ENCODE results near the gene BIK. TPM values are rescaled to one million over a fixed set of nuclear protein-coding genes. Genes with fewer than 3 reads are reported as not detected.
A peak's percentile ranks its signal among the peaks of the same experiment; 100 is the strongest.

BIK gene
- total and polyA plus RNA-seq, 10 donors, result 1.1 to 14.2 (median 2.3) TPM

DNA sequence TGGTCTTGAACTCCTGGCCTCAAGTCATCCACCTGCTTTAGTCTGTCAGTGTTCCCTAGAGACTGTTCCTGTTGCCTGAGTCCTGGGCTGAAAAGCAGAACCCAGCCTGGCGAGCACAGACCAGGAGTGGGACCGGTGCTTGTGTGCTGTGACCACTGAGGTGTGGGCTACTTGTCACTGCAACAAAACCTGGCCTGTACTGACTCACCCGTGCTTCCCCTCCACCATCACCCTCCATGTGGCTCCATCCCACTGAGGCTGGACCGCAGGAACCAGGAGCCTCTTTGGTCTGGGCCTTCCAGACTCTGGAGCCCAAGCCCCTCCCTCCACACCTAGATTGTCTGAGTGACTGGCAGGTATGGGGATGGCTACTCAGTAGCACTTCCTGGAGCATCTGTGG is 24.0 kb downstream of the BIK start:
- Histone ChIP-seq H3K36me3 (peaks cover 0 to 89% (median 55%) of the 10 kb centered on the region in 6 donors), H3K27me3 (replicated peaks in 1 of 7) (no peaks in the 10 kb centered on the region), H3K4me3 (no peak overlapping the region), H3K9me3 (no peaks in the 10 kb centered on the region), H3K4me1 (peaks cover 0 to 34% (median 12%) of the 10 kb centered on the region in 6 donors), H3K27ac (no peak overlapping the region)
- WGBS, 5 donors, result 92 to 100% (median 95%) methylated on average over 4 of the region's 4 CpGs
- TF ChIP-seq, protein P1, sequence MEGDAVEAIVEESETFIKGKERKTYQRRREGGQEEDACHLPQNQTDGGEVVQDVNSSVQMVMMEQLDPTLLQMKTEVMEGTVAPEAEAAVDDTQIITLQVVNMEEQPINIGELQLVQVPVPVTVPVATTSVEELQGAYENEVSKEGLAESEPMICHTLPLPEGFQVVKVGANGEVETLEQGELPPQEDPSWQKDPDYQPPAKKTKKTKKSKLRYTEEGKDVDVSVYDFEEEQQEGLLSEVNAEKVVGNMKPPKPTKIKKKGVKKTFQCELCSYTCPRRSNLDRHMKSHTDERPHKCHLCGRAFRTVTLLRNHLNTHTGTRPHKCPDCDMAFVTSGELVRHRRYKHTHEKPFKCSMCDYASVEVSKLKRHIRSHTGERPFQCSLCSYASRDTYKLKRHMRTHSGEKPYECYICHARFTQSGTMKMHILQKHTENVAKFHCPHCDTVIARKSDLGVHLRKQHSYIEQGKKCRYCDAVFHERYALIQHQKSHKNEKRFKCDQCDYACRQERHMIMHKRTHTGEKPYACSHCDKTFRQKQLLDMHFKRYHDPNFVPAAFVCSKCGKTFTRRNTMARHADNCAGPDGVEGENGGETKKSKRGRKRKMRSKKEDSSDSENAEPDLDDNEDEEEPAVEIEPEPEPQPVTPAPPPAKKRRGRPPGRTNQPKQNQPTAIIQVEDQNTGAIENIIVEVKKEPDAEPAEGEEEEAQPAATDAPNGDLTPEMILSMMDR (IDR thresholded peaks at IDR 0.05 in 8 of 11, conservative IDR thresholded peaks at IDR 0.05 in 3 of 11), result no peak
- TF ChIP-seq POLR2A (IDR thresholded peaks at IDR 0.05) (no peak), POLR2AphosphoS5 (IDR thresholded peaks at IDR 0.05) (no peak)
- intact Hi-C loops (cut with DNase I; ENCODE audit: low total_unique reads), result no loop called here
- no peak for DNase-seq

- no peak for DNase-seq
- Histone ChIP-seq H3K27me3 (replicated peaks in 1 of 7) (no peaks in the 10 kb centered on the region), H3K4me3 (no peak overlapping the region), H3K9me3 (no peaks in the 10 kb centered on the region), H3K36me3 (peaks cover 0 to 99% (median 58%) of the 10 kb centered on the region in 6 donors), H3K27ac (peak overlapping the region in 1 of 8 donors; percentile 63), H3K4me1 (peaks cover 0 to 28% (median 12%) of the 10 kb centered on the region in 6 donors)
- intact Hi-C loops (cut with DNase I; ENCODE audit: low total_unique reads), result no loop called here
- TF ChIP-seq, protein P1 (IDR thresholded peaks at IDR 0.05 in 8 of 11, conservative IDR thresholded peaks at IDR 0.05 in 3 of 11), result no peak
- TF ChIP-seq POLR2A (IDR thresholded peaks at IDR 0.05), result no peak
- TF ChIP-seq POLR2AphosphoS5 (IDR thresholded peaks at IDR 0.05), result no peak
- WGBS, 5 donors, result 81 to 92% (median 90%) methylated on average over 5 of the region's 5 CpGs
Measured at GRCh38 chr22:43135565-43135964, 25.0 kb downstream of the BIK start.

DNA sequence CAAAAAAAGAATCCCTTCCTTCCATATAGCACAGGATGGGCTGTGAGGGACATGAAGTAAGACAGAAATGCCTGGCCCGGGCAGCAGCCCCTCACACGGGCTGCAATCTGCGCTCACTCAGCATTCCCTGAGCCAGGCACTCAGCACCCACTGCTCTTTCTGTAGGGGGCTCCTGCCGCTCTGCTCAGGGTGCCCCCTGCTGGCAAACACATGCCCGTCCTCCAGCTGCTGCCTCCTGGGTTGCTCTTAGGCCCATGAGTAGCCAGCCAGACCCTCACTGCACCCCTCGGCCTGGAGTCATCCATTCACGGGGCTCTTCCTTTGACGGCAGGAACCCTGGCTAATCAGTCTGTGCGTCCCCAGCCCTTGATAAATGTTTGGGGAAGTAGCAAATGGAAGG is 25.7 kb downstream of the BIK start:
- H3K27me3 ChIP-seq (replicated peaks in 1 of 7), result no peaks in the 10 kb centered on the region
- TF ChIP-seq, protein P1 (IDR thresholded peaks at IDR 0.05 in 8 of 11, conservative IDR thresholded peaks at IDR 0.05 in 3 of 11), result peak in 10 of 11 experiments; percentile 22 to 79 (median 66)
- TF ChIP-seq POLR2A (IDR thresholded peaks at IDR 0.05), result no peak
- TF ChIP-seq POLR2AphosphoS5 (IDR thresholded peaks at IDR 0.05), result peak in 2 of 3 donors; percentile 27 to 30
- H3K36me3 ChIP-seq, result peaks cover 0 to 98% (median 55%) of the 10 kb centered on the region in 6 donors
- 24 to 41% (median 30%) methylated on average over 9 of the region's 9 CpGs for WGBS, 5 donors
- H3K4me1 ChIP-seq, result peaks cover 0 to 35% (median 15%) of the 10 kb centered on the region in 6 donors
- peak; percentile 83 for DNase-seq
- H3K9me3 ChIP-seq, result no peaks in the 10 kb centered on the region
- peak overlapping the region in 5 of 8 donors; percentile 33 to 63 (median 51) for H3K27ac ChIP-seq
- intact Hi-C loops (cut with DNase I; ENCODE audit: low total_unique reads), result no loop called here
- no peak overlapping the region for H3K4me3 ChIP-seq

DNA sequence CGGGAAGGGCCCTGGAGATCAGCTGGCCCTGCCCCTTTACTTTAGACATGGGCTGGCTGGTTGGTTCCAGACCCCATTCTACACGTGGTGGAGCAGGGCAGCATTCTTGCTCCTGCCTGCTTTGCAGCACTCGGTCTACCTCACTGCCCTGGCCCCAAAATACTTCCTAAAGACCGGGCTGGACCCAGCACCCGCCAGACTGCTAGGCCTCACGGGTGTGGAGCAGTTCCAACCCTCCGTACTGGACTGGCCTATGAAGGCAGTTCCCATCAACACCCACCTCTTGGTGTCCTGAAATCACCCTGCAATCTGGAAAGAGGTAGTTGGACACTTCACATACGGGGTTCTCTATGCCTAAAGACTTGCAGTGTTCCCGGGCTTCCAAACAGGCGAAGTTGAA is 26.3 kb downstream of the BIK start:
- H3K9me3 ChIP-seq, result no peaks in the 10 kb centered on the region
- WGBS, 5 donors, result 67 to 73% (median 70%) methylated on average over 7 to 10 of the region's 10 CpGs
- peak overlapping the region in 5 of 8 donors; percentile 33 to 63 (median 51) for H3K27ac ChIP-seq
- intact Hi-C loops (cut with DNase I; ENCODE audit: low total_unique reads), result no loop called here
- H3K4me3 ChIP-seq, result no peak overlapping the region
- H3K4me1 ChIP-seq, result peaks cover 0 to 37% (median 20%) of the 10 kb centered on the region in 6 donors
- no peak for DNase-seq
- H3K36me3 ChIP-seq, result peaks cover 0 to 93% (median 53%) of the 10 kb centered on the region in 6 donors
- no peaks in the 10 kb centered on the region for H3K27me3 ChIP-seq (replicated peaks in 1 of 7)
- TF ChIP-seq POLR2A (IDR thresholded peaks at IDR 0.05) (no peak), POLR2AphosphoS5 (IDR thresholded peaks at IDR 0.05) (no peak)
- TF ChIP-seq, protein P1 (IDR thresholded peaks at IDR 0.05 in 8 of 11, conservative IDR thresholded peaks at IDR 0.05 in 3 of 11), result no peak

Measured in spleen (tissue), 11 donors.